Measurements from ENCODE around the gene MACIR. TPM values are rescaled to one million over a fixed set of nuclear protein-coding genes. Genes with fewer than 3 reads are reported as not detected.
"Not testable (repeated sequence)": the region's sequence is repeated elsewhere in the genome, so short reads cannot be mapped to it uniquely, and the experiment has no call there.

Gene MACIR
- total RNA-seq: 6.3 and 6.4 TPM in 2 replicates

DNA sequence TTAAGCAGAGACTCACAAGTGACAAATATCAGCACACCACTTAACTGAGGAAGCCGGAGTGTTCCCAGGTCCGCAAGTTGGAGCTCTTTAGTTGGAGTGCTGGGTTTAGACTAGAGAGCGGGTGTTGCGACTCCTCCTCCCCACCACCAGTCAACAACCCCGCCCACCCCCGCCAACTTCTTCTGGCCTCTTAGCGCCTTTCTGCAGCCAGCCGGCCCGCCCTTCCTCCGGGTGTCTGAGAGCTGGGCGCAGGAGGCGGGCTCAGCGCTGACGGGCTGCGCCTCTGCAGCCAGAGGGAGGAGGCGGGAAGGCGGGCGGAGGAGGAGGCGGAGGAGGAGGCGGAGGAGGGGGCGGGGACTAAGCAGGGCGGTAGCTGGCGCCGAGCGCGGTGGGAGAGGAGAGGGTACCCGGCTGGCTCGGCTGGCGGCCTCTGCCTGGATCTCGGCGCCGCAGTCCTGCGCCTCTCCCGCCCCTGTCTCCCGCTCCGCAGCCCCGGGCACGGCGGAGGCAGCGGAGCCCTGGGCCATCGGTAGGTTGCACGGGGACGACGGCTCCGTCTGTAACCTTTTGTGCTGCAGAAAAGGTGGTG, at the start of gene MACIR:
Gene MACIR, plus strand, starts transcription at position 396 of the 589 bp plus-strand sequence. CDS start 17,157 bp downstream, outside the sequence.
- intact Hi-C loops (cut with micrococcal nuclease): loop anchor here (1.0 to 5.0 kb wide), 7 partner anchors 26 to 962 kb away; partner anchors contain the start of genes GIN1, PPIP5K2 and SLCO4C1

DNA sequence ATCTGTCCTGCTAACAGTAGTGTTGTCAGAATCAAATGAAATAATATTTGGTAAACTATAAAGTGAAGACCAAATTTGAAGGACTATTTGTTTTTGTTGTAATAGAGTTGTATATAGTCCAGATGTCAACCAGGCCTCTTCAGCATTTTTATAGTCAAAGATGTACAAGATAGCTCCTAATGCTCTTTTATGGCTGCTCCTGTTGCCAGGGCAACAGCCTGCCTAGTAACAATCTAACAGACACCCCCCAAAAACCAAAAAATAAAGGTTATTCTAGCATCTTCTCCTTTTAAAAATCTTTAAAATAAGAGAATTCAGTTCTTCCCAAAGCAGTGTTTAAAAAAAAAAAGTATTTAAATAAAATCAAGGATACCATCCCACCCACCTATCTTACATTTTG, 49.5 kb upstream of the MACIR start:
- intact Hi-C loops (cut with micrococcal nuclease): no loop called here

DNA sequence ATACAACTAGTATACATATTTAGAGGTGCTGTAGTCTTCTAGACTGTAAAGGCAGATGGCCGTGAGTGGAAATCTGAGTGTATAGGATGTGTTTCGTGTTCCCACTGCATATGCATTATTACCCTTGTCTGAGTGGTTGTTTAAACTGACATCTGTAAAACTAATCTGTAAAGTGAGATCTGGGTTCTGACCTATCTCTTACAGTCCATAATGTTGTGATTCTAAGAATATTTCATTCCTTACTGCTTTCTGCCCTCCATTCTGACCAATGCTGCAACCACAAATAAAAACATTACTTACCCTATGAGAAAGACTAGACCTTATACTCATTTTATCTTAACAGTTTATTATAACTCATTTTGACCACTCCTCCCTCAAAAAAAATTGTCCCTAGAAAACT, 47.6 kb upstream of the MACIR start:
- intact Hi-C loops (cut with micrococcal nuclease): loop anchor here (5.0 kb wide), 1 partner anchor 454 kb away; the partner anchor contains the start of gene PAM

- intact Hi-C loops (cut with micrococcal nuclease): loop anchor here (1.0 to 5.0 kb wide), 4 partner anchors 13 to 455 kb away; partner anchors contain the start of genes GIN1, MACIR, PAM and PPIP5K2
Measured at GRCh38 chr5:103211576-103212561, 46.7 kb upstream of the MACIR start.

- intact Hi-C loops (cut with micrococcal nuclease): no loop called here
Measured at GRCh38 chr5:103216137-103216536, 42.4 kb upstream of the MACIR start.

DNA sequence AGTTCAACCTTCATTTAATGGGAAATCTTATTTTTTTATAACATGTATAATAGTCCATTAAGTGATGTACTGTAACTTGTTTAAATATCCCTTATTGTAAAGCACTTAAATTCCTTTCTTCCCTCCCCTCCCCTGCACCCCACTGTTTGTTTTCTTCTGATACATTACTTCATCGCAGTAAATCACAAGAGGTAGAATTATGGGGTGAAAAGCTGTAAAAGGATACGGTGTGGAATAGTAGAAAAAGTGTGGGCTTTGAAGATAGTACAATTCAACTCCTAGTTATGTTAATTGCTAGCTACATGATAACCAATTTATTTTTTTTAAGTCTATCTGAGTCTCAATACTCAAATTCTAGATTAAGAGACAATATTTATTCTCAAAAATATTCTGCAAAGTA, 41.9 kb upstream of the MACIR start:
- intact Hi-C loops (cut with micrococcal nuclease): no loop called here

DNA sequence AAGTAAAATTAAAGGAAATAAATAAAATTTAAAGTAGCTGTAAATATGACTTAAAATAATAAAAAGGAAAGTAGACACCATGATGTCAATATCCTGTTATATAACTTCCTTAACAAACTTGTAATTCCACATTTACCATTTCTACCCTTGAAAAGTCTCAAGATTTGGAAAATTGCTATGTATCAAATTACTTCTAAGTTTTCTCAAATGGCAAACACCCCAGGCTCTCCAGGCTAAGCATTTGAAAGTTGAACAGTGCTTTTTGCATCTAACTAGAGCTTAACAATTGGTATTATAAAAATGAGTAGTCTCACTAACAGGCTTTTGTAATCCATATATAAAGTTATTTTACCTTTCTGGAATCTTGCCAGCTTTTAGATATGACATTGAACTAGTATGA, 41.5 kb upstream of the MACIR start:
- intact Hi-C loops (cut with micrococcal nuclease): no loop called here

GRCh38 chr5:103218164-103218563, 40.4 kb upstream of the MACIR start:
- intact Hi-C loops (cut with micrococcal nuclease): no loop called here

DNA sequence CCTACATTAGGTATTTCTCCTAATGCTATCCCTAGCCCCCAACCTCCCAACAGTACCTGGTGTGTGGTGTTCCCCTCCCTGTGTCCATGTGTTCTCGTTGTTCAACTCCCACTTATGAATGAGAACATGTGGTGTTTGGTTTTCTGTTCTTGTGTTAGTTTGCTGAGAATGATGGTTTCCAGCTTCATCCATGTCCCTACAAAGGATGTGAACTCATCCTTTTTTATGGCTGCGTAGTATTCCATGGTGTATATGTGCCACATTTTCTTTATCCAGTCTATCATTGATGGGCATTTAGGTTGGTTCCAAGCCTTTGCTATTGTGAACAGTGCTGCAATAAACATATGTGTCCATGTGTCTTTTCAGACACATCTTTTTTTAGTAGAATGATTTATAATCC, 39.5 kb upstream of the MACIR start:
- intact Hi-C loops (cut with micrococcal nuclease): not testable (repeated sequence)

DNA sequence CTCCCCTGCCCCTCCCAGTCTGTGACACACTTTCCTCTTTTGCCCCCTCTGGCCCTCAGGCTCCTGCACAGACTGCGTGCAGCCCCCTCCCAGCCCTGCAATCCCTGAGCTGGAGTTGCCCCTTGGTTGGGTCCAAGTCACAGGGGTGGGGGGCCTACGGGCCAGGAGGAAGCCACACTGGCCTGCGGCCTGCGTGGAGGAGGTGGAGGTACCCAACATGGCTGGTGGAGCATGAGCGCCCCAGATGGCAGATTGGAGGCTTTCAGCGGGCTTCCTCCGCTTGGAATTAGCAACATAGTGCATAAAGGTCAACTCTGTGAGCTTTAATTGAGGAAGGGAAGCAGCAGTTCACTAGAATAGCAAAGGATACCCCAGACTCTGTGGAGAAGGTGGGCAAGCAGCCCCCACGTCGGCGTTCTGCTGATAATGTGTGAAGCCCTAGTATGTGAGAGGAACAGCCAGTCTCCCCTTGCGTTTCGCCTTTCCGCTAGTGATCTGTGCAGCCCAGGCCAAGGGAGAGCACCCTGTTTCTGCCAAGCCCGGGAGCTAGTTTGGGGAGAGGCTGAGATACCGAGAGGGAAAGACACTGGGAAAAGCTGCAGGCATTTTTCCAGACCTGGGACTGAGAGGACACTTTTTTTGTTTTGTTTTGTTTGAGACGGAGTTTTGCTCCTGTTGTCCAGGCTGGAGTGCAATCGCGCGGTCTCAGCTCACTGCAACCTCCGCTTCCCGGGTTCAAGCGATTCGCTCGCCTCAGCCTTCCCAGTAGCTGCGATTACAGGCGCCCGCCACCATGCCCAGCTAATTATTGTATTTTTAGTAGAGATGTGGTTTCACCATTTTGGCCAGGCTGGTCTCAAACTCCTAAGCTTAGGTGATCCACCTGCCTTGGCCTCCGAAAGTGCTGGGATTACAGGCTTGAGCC, 35.3 kb upstream of the MACIR start:
- intact Hi-C loops (cut with micrococcal nuclease): loop anchor here (5.0 to 10.0 kb wide), 3 partner anchors 46 to 178 kb away; no protein-coding TSS in a partner anchor

DNA sequence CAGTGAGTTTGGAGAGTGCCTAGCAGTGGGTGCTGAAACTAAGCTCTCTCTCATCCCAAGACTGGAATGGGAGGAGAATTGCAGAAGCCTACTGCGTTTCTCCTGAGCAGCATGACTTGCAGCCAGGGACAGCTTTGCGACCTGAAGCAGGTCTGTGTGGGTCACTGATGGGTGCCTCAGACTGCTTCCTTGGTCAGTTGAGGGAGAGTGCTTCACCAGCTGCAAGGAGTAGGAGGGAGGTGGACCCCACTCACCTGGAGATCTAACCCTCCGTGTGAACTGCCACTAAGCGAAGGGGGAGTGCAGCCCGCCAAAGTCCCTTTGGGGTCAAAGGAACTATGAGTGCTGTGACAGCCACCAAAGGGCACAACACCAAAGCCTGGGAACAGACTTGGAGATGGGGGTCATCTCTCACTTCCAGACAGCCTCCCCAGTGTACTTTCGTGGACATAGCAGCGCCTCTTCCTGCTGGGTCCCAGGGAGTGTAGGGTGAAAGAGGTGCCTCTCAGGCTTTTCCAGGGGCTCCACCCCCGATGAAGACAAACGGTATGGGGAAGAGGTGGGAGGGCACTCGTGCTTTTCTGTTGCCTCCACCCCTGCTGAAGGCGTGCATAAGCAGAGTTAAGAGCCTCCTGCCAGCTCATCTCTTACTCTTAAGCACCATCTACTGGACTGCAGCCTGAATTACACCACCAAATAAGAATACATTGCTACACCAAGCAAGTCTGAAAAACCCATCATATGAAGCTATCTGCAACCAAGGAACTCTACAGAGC, 34.3 kb upstream of the MACIR start:
- intact Hi-C loops (cut with micrococcal nuclease): loop anchor here (1.0 to 10.0 kb wide), 9 partner anchors 47 to 688 kb away; partner anchors contain the start of genes GIN1 and PPIP5K2

DNA sequence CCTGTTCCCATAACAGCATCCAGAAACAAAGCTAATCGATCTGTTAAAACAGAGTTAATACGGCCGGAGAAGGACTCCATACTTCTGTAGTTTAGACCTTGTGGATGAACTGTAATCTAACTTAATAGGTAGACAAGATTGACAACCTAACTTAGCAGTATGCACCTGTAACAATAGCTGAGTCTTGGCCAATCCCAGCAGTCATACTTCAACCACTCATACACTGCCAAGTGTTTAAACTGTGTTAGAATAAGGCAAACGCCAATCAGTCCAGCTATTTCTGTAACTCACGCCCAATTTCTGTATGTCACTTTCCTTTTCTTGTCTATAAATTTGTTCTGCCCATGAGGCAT, 33.7 kb upstream of the MACIR start:
- intact Hi-C loops (cut with micrococcal nuclease): loop anchor here (1.0 to 10.0 kb wide), 9 partner anchors 48 to 689 kb away; partner anchors contain the start of genes GIN1 and PPIP5K2

GRCh38 chr5:103228061-103228460, 30.5 kb upstream of the MACIR start:
- intact Hi-C loops (cut with micrococcal nuclease): loop anchor here (10.0 kb wide), 1 partner anchor 183 kb away; no protein-coding TSS in a partner anchor

DNA sequence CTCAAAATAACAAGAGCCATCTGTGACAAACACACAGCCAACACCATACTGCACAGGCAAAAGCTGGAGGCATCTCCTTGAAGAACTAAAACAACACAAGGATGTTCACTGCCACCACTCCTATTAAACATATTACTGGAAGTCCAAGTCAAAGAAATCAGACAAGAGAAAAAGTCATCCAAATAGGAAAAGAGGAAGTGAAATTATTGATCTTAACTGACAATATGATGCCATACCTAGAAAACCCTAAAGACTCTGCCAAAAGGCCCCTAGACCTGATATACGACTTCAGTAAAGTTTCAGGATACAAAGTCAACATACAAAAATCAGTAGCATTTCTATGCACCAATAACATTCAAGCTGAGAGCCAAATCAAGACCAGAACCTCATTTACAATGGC, 30.0 kb upstream of the MACIR start:
- intact Hi-C loops (cut with micrococcal nuclease): loop anchor here (10.0 kb wide), 1 partner anchor 184 kb away; no protein-coding TSS in a partner anchor

DNA sequence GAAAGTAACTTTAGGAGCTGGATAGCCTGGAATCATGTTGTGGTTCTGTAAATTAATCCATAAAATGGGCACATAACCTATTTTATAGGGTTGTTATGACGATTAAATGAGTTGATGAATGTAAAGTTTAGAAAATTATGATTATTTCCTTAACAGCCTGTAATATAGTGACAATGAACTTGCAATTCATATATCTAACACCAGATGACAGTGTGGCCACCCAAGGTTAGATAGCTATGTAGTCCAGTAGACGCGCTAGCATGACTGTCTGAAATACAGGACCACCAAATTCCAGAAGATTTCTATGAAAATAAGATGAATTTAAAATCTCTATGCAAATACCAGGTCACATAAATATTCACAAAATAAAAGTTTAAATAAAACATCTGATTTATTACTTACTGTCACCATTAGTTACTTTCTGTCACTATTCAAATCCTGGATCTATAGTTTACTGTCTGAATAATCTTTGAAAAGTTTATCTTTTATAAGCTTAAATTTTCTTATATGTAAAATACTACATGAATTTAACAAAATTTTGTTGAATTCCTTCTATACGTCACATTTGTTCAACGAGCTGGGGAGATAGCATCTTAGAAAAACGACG, 26.1 kb upstream of the MACIR start:
- intact Hi-C loops (cut with micrococcal nuclease): loop anchor here (1.0 to 5.0 kb wide), 3 partner anchors 26 to 945 kb away; partner anchors contain the start of gene MACIR

DNA sequence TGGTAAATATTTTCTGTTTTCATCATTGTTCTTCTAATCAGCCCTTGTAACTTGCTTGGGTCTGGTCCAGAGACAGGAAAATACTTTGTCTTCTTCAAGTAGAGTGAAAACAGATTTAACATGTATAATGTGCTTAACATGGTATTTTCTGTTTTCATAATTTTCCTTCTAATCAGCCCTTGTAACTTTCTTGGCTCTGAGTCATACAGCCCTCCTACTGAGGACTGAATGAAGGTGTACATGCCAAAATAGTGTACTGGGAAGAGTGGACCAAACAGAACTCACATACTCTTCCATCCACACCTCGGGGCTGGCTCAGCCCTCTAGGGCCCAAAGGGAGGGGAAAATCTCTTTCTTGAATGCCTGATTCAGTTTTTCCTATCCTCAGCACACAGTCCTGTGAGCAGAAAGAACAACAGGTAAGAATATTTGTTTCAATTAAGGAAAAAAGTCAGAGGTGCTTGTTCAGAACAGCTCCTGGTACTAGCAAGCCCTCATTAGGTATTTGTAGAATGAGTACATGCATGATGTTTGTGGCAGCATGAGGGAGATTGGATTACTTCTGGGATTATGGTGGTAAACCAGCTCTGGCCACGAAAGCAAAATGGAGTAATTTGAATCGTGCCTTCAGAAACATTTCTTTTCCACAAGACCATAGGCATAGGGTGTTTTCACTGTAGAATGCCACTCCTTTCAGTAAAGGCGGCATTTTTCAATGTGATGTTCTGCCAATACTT, 24.2 kb upstream of the MACIR start:
- intact Hi-C loops (cut with micrococcal nuclease): loop anchor here (5.0 kb wide), 1 partner anchor 943 kb away; no protein-coding TSS in a partner anchor

GRCh38 chr5:103235891-103236290, 22.7 kb upstream of the MACIR start:
- intact Hi-C loops (cut with micrococcal nuclease): no loop called here

GRCh38 chr5:103237778-103238177, 20.8 kb upstream of the MACIR start:
- intact Hi-C loops (cut with micrococcal nuclease): no loop called here

DNA sequence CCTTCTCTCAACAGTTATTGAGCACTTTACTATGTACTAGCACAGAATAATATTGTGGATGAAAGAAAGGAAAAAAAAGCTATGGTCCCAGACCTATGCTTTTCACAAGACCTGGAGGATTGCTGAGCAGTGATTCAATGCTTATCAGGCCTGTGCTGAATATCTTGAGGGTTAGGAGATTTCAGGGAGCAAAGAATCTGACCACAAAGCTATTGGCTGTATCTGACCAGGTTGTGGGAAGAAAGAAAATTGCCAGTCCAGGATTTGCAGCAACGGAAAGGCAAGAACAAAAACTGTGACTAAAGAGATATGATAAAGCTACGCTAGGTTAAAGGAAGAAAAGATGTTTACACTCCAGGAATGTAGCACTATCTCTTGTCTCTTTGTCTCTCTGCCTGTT, 14.9 kb upstream of the MACIR start:
- intact Hi-C loops (cut with micrococcal nuclease): no loop called here
